HCT116 (cell line): ENCODE results near the gene MLXIPL.

ENCODE experiments used
- CTCF ChIP-seq, 3 experiments: fragments of 200-600 bp in 1 of 3; sonication (generic) in 1 of 3; IDR thresholded peaks in 2 of 3; conservative IDR thresholded peaks in 1 of 3; 2 replicates each; pipeline ENCODE4 v1.5.1; 2012 to 2017; ENCODE audit warnings: low read depth in 2 of 3, low read length in 2 of 3, antibody characterized with exemption in 1 of 3, borderline replicate concordance in 1 of 3, control low read depth in 1 of 3, mild to moderate bottlenecking in 1 of 3, mixed read lengths in 1 of 3, mixed run types in 1 of 3, moderate library complexity in 1 of 3; ENCODE audit not compliant: insufficient read depth in 1 of 3
- EZH2 ChIP-seq: fragments of 200-600 bp; sonication (generic); IDR thresholded peaks from 2 replicates; pipeline ENCODE4 v1.6.1; 2017; ENCODE audit warnings: antibody characterized with exemption, mixed run types
- POLR2AphosphoS5 ChIP-seq: IDR thresholded peaks from 2 replicates; pipeline ENCODE4 v1.6.1; 2011; ENCODE audit warnings: mild to moderate bottlenecking, low read depth, low read length, moderate library complexity
- YY1 ChIP-seq: IDR thresholded peaks from 2 replicates; pipeline ENCODE4 v1.6.1; 2011; ENCODE audit warnings: low read length, low read depth, moderate library complexity, mild to moderate bottlenecking; ENCODE audit not compliant: insufficient replicate concordance; ENCODE audit errors: extremely low read depth
- TF ChIP-seq, protein P1 (sequence below): IDR thresholded peaks from 2 replicates; pipeline ENCODE4 v1.6.1; 2011; ENCODE audit warnings: mild to moderate bottlenecking, low read length, moderate library complexity; ENCODE audit not compliant: insufficient replicate concordance; ENCODE audit errors: extremely low read depth

DNA sequence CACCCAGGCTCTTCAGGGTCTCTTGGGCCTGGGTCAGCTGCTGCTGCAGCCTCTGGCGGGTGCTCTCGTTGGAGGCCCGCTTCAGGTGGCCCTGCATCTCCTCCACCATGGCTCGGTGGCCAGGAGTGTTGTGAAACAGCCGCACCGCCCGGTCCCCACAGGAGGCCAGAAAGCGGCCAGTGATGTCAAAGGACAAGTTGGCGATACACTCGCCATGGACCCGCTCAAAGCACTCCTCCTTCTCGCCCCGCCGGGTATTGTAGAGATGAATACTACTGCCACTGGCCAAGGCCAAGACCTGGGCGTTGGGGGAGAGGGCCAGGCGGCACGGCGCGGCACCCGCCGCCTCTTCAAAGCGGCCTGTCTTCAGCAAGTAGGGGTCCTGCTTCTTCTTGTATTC lies 53.8 kb downstream of the MLXIPL start:
- no peak for TF ChIP-seq POLR2AphosphoS5
- TF ChIP-seq YY1, result no peak
- TF ChIP-seq CTCF (IDR thresholded peaks at IDR 0.05 in 2 of 3, conservative IDR thresholded peaks at IDR 0.05 in 1 of 3; ENCODE audit: borderline replicate concordance in 1 of 3, insufficient read depth in 1 of 3, low read depth in 2 of 3, low read length in 2 of 3), result no peak
- TF ChIP-seq, protein P1, sequence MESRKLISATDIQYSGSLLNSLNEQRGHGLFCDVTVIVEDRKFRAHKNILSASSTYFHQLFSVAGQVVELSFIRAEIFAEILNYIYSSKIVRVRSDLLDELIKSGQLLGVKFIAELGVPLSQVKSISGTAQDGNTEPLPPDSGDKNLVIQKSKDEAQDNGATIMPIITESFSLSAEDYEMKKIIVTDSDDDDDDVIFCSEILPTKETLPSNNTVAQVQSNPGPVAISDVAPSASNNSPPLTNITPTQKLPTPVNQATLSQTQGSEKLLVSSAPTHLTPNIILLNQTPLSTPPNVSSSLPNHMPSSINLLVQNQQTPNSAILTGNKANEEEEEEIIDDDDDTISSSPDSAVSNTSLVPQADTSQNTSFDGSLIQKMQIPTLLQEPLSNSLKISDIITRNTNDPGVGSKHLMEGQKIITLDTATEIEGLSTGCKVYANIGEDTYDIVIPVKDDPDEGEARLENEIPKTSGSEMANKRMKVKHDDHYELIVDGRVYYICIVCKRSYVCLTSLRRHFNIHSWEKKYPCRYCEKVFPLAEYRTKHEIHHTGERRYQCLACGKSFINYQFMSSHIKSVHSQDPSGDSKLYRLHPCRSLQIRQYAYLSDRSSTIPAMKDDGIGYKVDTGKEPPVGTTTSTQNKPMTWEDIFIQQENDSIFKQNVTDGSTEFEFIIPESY, result no peak
- TF ChIP-seq EZH2, result no peak
